HEK293 (cell line): ENCODE measurements around the gene AMT.

Experiments used
- CTCF ChIA-PET: fragments of 350-600 bp; formaldehyde crosslinking; extraction: SDS; loops from one replicate; lab custom pipeline; 2021; ENCODE audit warnings: antibody characterized with exemption; lab: Yijun Ruan, JAX
- POLR2A ChIA-PET: fragments of 300-600 bp; formaldehyde crosslinking; extraction: SDS; loops from one replicate; lab custom pipeline; 2020; ENCODE audit warnings: antibody characterized with exemption, inconsistent platforms; lab: Yijun Ruan, JAX
- H3K27ac ChIP-seq: fragments of 200-500 bp; sonication (Bioruptor generic); 2 replicates; pipeline ENCODE4 v1.5.1; 2014; ENCODE audit warnings: low read depth, low read length, control low read depth, inconsistent platforms; ENCODE audit errors: extremely low read depth
- H3K36me3 ChIP-seq, 2 experiments: fragments of 200-500 bp in 1 of 2; sonication (Bioruptor generic) in 1 of 2; 1 replicate in 1 of 2; 2 replicates in 1 of 2; pipeline ENCODE4 v1.5.1; 2014 to 2017; ENCODE audit warnings: inconsistent platforms in 2 of 2, low read length in 2 of 2; ENCODE audit not compliant: control insufficient read depth in 2 of 2, insufficient read depth in 1 of 2
- H3K4me1 ChIP-seq: fragments of 200-500 bp; sonication (Bioruptor generic); 2 replicates; pipeline ENCODE4 v1.5.1; 2014; ENCODE audit warnings: mild to moderate bottlenecking, low read length, inconsistent platforms; ENCODE audit not compliant: control insufficient read depth, insufficient read depth
- H3K4me3 ChIP-seq: 2 replicates; pipeline ENCODE4 v1.5.1; 2011; ENCODE audit warnings: low read depth, mild to moderate bottlenecking, control low read depth, low read length, moderate library complexity
- H3K9me3 ChIP-seq: fragments of 200-500 bp; sonication (Bioruptor generic); 2 replicates; pipeline ENCODE4 v1.5.1; 2014; ENCODE audit warnings: low read depth, low read length, inconsistent platforms; ENCODE audit not compliant: control insufficient read depth, insufficient read depth
- AEBP2 ChIP-seq: fragments of 450-650 bp; formaldehyde crosslinking; IDR thresholded peaks from 2 replicates; pipeline ENCODE4 v1.5.1; 2016; ENCODE audit warnings: missing biosample characterization, missing genetic modification characterization, borderline replicate concordance
- FEZF1 ChIP-seq: fragments of 450-650 bp; formaldehyde crosslinking; IDR thresholded peaks from 2 replicates; pipeline ENCODE4 v1.5.1; 2016; ENCODE audit warnings: missing biosample characterization, missing genetic modification characterization
- HOXC10 ChIP-seq: sonication (generic); formaldehyde crosslinking; IDR thresholded peaks from 2 replicates; pipeline ENCODE4 v1.8.1; 2023; ENCODE audit warnings: mild to moderate bottlenecking, missing genetic modification reagents
- HOXD13 ChIP-seq: sonication (generic); formaldehyde crosslinking; IDR thresholded peaks from 2 replicates; pipeline ENCODE4 v1.8.0; 2022; ENCODE audit warnings: missing genetic modification reagents, borderline replicate concordance
- KLF1 ChIP-seq: fragments of 450-650 bp; formaldehyde crosslinking; IDR thresholded peaks from 2 replicates; pipeline ENCODE4 v1.5.1; 2016; ENCODE audit warnings: missing biosample characterization, missing genetic modification characterization
- REST ChIP-seq: fragments of 450-650 bp; formaldehyde crosslinking; IDR thresholded peaks from 2 replicates; pipeline ENCODE4 v1.5.1; 2016; ENCODE audit warnings: missing biosample characterization, missing genetic modification characterization
- SCRT2 ChIP-seq: fragments of 450-650 bp; formaldehyde crosslinking; IDR thresholded peaks from 2 replicates; pipeline ENCODE4 v1.5.1; 2016; ENCODE audit warnings: missing biosample characterization, missing genetic modification characterization
- ZBTB17 ChIP-seq: fragments of 450-650 bp; formaldehyde crosslinking; IDR thresholded peaks from 2 replicates; pipeline ENCODE4 v1.5.1; 2016; ENCODE audit warnings: missing biosample characterization, missing genetic modification characterization
- ZBTB21 ChIP-seq: fragments of 450-650 bp; formaldehyde crosslinking; IDR thresholded peaks from 2 replicates; pipeline ENCODE4 v1.5.1; 2017; ENCODE audit warnings: missing biosample characterization, missing genetic modification characterization
- ZBTB6 ChIP-seq: fragments of 450-650 bp; formaldehyde crosslinking; IDR thresholded peaks from 2 replicates; pipeline ENCODE4 v1.5.1; 2017; ENCODE audit warnings: missing biosample characterization, missing genetic modification characterization
- ZNF19 ChIP-seq: fragments of 450-650 bp; formaldehyde crosslinking; IDR thresholded peaks from 2 replicates; pipeline ENCODE4; 2016; ENCODE audit warnings: missing biosample characterization, missing genetic modification characterization, low read depth
- ZNF211 ChIP-seq: fragments of 450-650 bp; formaldehyde crosslinking; IDR thresholded peaks from 2 replicates; pipeline ENCODE4 v1.5.1; 2016; ENCODE audit warnings: low read depth, missing biosample characterization, missing genetic modification characterization
- ZNF24 ChIP-seq: fragments of 450-650 bp; formaldehyde crosslinking; IDR thresholded peaks from 2 replicates; pipeline ENCODE4 v1.5.1; 2016; ENCODE audit warnings: missing biosample characterization, missing genetic modification characterization
- ZNF335 ChIP-seq: fragments of 450-650 bp; formaldehyde crosslinking; conservative IDR thresholded peaks from 2 replicates; pipeline ENCODE4 v1.5.1; 2016; ENCODE audit warnings: missing biosample characterization, missing genetic modification characterization
- ZNF341 ChIP-seq: fragments of 450-650 bp; formaldehyde crosslinking; IDR thresholded peaks from 2 replicates; pipeline ENCODE4; 2016; ENCODE audit warnings: low read depth, missing biosample characterization, missing genetic modification characterization
- ZNF37A ChIP-seq: fragments of 450-650 bp; IDR thresholded peaks from 2 replicates; pipeline ENCODE4 v1.5.1; 2018; ENCODE audit warnings: missing biosample characterization, missing genetic modification characterization
- ZNF398 ChIP-seq: fragments of 450-650 bp; formaldehyde crosslinking; IDR thresholded peaks from 2 replicates; pipeline ENCODE4 v1.5.1; 2017; ENCODE audit warnings: missing biosample characterization, missing genetic modification characterization
- ZNF423 ChIP-seq: fragments of 450-650 bp; formaldehyde crosslinking; IDR thresholded peaks from 2 replicates; pipeline ENCODE4 v1.5.1; 2016; ENCODE audit warnings: missing biosample characterization, missing genetic modification characterization
- ZNF449 ChIP-seq: fragments of 450-650 bp; formaldehyde crosslinking; IDR thresholded peaks from 2 replicates; pipeline ENCODE4 v1.5.1; 2017; ENCODE audit warnings: missing biosample characterization, mild to moderate bottlenecking, missing genetic modification characterization, moderate library complexity
- ZNF660 ChIP-seq: fragments of 450-650 bp; IDR thresholded peaks from 2 replicates; pipeline ENCODE4 v1.5.1; 2018; ENCODE audit warnings: missing biosample characterization, mild to moderate bottlenecking, missing genetic modification characterization
- ZNF830 ChIP-seq: fragments of 450-650 bp; IDR thresholded peaks from 2 replicates; pipeline ENCODE4 v1.5.0; 2018; ENCODE audit warnings: missing biosample characterization, missing genetic modification characterization, low read depth, mild to moderate bottlenecking, moderate library complexity
- ZXDB ChIP-seq: fragments of 450-650 bp; formaldehyde crosslinking; IDR thresholded peaks from 2 replicates; pipeline ENCODE4 v1.5.1; 2016; ENCODE audit warnings: missing biosample characterization, missing genetic modification characterization

AMT gene

GRCh38 chr3:49422379-49423248 is at the start of gene AMT:
Gene AMT (minus strand): TSS chr3:49422473. CDS start chr3:49422450, 23 bp downstream.
- Histone ChIP-seq H3K9me3 (no peaks in the 10 kb centered on the region), H3K36me3 (peaks cover 0 to 36% of the 10 kb centered on the region in 2 experiments; a peak in 1 of 3 replicates), H3K4me3 (no peak within 1 kb of the TSS), H3K27ac (no peak within 1 kb of the TSS), H3K4me1 (no peaks in the 10 kb centered on the region)
- POLR2A ChIA-PET, result interaction anchor here (1.2 kb wide), 1 partner anchor 11 kb away, joined by 3 read pairs; the partner anchor contains the start of gene RHOA
- CTCF ChIA-PET, result no interaction called here
- TF ChIP-seq ZNF449 (tag by site-specific recombination), result no peak
- TF ChIP-seq KLF1 (tag by site-specific recombination), result no peak
- no peak for TF ChIP-seq ZBTB17
- TF ChIP-seq ZNF19 (tag by site-specific recombination), result no peak
- TF ChIP-seq FEZF1 (tag by site-specific recombination), result no peak
- TF ChIP-seq SCRT2, result no peak
- no peak for TF ChIP-seq ZNF37A (tag by site-specific recombination)
- TF ChIP-seq ZNF211 (tag by site-specific recombination), result no peak
- TF ChIP-seq ZXDB (tag by site-specific recombination), result no peak
- TF ChIP-seq ZNF830 (tag by site-specific recombination), result no peak
- no peak for TF ChIP-seq AEBP2 (tag by site-specific recombination)

- peak overlapping the region; percentile 85 for H3K27ac ChIP-seq
- POLR2A ChIA-PET, result interaction anchor here (0.9 to 2.2 kb wide), 5 partner anchors 14 to 162 kb away, joined by 3 to 8 read pairs (median 3); partner anchors contain the start of genes NICN1, RHOA and TCTA
- no peaks in the 10 kb centered on the region for H3K9me3 ChIP-seq
- no peak for TF ChIP-seq ZNF24 (tag by site-specific recombination)
- 0 out of 2 replicates have a peak, but pooled peaks have one; percentile 1 for TF ChIP-seq ZNF398 (tag by site-specific recombination)
- TF ChIP-seq ZBTB6 (tag by site-specific recombination), result no peak
- TF ChIP-seq ZNF423, result no peak
- TF ChIP-seq REST (tag by site-specific recombination), result no peak
- no peak for TF ChIP-seq ZNF341 (tag by site-specific recombination)
- no peak for TF ChIP-seq HOXD13 (CRISPR knock-in tag)
- peak; percentile 77 for TF ChIP-seq ZNF335 (tag by site-specific recombination)
- TF ChIP-seq HOXC10 (CRISPR knock-in tag), result no peak
- peak; percentile 68; the same call in 1 of the 2 replicates for TF ChIP-seq ZNF660 (tag by site-specific recombination)
- TF ChIP-seq ZBTB21 (tag by site-specific recombination), result no peak
These were observed 48.6 kb upstream of the AMT start for GRCh38 chr3:49470714-49471420.

More at GRCh38 chr3:49470714-49471420, 48.6 kb upstream of the AMT start:
- peaks cover 6% of the 10 kb centered on the region; the same call in 1 of the 2 replicates for H3K4me1 ChIP-seq
- CTCF ChIA-PET, result interaction anchor here (0.7 to 2.8 kb wide), 3 partner anchors 13 to 69 kb away, joined by 3 to 8 read pairs (median 5); no protein-coding TSS in a partner anchor
- peaks cover 0 to 3% of the 10 kb centered on the region in 2 experiments; a peak in 2 of 3 replicates for H3K36me3 ChIP-seq
- peak overlapping the region; percentile 85 for H3K4me3 ChIP-seq
